Gastrocnemius medialis (tissue), 4 donors: ENCODE measurements around the gene ENOX1.

Experiments
- POLR2A ChIP-seq, 2 donors: fragments of 450-650 bp; IDR thresholded peaks; one replicate each; pipeline ENCODE4 v1.6.1; 2017; ENCODE audit warnings: antibody characterized with exemption in 2 of 2, mild to moderate bottlenecking in 2 of 2, moderate library complexity in 2 of 2
- TF ChIP-seq, protein P1 (sequence below), 5 experiments: fragments of 450-650 bp in 3 of 5; fragments of 200-600 bp in 2 of 5; sonication (generic) in 2 of 5; IDR thresholded peaks in 4 of 5; conservative IDR thresholded peaks in 1 of 5; 1 replicate in 4 of 5; 2 replicates in 1 of 5; pipeline ENCODE4 v1.5.1; 2016 to 2019; ENCODE audit warnings: antibody characterized with exemption in 5 of 5, mild to moderate bottlenecking in 3 of 5, moderate library complexity in 3 of 5

DNA sequence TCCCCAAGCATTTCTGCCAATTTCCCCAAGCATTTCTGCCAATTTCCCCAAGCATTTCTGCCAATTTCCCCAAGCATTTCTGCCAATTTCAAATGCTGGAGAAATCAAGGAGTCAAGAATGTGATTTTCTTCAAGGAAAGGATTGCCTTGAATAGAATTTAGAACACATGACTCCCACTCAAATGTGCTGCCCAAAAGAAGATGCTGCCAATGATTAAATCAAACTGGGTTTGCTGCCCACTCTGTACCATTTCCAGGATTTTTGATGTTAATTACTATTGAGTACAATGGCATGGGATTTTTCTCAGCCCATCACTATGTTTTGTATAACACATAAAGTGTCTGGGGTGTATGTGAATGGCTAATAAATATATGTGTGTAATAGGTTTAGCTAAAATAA, 21.9 kb upstream of the ENOX1 start:
- TF ChIP-seq, protein P1, sequence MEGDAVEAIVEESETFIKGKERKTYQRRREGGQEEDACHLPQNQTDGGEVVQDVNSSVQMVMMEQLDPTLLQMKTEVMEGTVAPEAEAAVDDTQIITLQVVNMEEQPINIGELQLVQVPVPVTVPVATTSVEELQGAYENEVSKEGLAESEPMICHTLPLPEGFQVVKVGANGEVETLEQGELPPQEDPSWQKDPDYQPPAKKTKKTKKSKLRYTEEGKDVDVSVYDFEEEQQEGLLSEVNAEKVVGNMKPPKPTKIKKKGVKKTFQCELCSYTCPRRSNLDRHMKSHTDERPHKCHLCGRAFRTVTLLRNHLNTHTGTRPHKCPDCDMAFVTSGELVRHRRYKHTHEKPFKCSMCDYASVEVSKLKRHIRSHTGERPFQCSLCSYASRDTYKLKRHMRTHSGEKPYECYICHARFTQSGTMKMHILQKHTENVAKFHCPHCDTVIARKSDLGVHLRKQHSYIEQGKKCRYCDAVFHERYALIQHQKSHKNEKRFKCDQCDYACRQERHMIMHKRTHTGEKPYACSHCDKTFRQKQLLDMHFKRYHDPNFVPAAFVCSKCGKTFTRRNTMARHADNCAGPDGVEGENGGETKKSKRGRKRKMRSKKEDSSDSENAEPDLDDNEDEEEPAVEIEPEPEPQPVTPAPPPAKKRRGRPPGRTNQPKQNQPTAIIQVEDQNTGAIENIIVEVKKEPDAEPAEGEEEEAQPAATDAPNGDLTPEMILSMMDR (IDR thresholded peaks at IDR 0.05 in 4 of 5, conservative IDR thresholded peaks at IDR 0.05 in 1 of 5) = no peak
- TF ChIP-seq POLR2A (IDR thresholded peaks at IDR 0.05) = no peak
